ENCODE data around the gene DENND6A. TPM values are rescaled to one million over a fixed set of nuclear protein-coding genes. Genes with fewer than 3 reads are reported as not detected.

The DENND6A gene
- total and polyA plus RNA-seq, 2 of the 8 experiments (the other 6 are each of a cell fraction or from before 2014, with no cell fraction given): 7.8 to 14.8 TPM

DNA sequence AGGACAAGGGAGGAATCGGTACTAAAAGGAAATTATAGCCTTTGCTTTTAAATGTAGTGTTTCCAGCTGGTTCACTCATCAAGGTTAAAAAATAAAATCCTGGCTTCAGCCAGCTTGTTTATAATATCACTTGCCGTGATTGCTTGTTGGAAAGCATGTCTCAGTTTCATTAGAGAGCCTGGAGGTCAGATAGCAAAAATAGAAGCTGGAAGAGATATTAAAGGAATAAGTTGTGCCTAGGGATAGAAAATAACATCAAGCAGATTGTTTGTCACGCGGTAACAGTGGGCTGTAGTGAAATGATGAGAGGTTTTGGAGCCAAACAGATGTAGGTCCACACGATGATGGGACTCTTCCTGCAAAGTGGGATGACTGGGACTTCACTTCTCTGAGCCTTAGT lies 45.5 kb upstream of the DENND6A start (continued):
- TF ChIP-seq EZH2 (IDR thresholded peaks at IDR 0.05; ENCODE audit: low read depth, low read length, severe bottlenecking) (no peak), KDM5A (IDR thresholded peaks at IDR 0.05; ENCODE audit: low read length) (no peak), POLR2A (IDR thresholded peaks at IDR 0.05; ENCODE audit: control extremely low read depth in 1 of 2, low read depth in 2 of 2, low read length in 2 of 2) (no peak), JUN (IDR thresholded peaks at IDR 0.05; ENCODE audit: low read depth, low read length) (no peak), CREB1 (IDR thresholded peaks at IDR 0.05) (no peak), SP2 (IDR thresholded peaks at IDR 0.05; ENCODE audit: low read length) (no peak), EP300 (IDR thresholded peaks at IDR 0.05; ENCODE audit: borderline replicate concordance in 1 of 2, low read depth in 2 of 2, low read length in 2 of 2) (no peak), POLR2AphosphoS5 (IDR thresholded peaks at IDR 0.05; ENCODE audit: low read depth, low read length) (no peak), NRF1 (IDR thresholded peaks at IDR 0.05; ENCODE audit: low read depth, low read length) (no peak), CTCF (IDR thresholded peaks at IDR 0.05; ENCODE audit: control extremely low read depth in 1 of 3, insufficient read depth in 1 of 3, low read depth in 1 of 3, low read length in 3 of 3) (no peak), SRF (IDR thresholded peaks at IDR 0.05; ENCODE audit: low read depth, low read length) (no peak), CHD1 (IDR thresholded peaks at IDR 0.05; ENCODE audit: low read depth, low read length) (no peak), KDM4A (IDR thresholded peaks at IDR 0.05; ENCODE audit: low read depth, low read length, severe bottlenecking) (no peak), RXRA (IDR thresholded peaks at IDR 0.05; ENCODE audit: insufficient read depth, low read depth, low read length) (no peak), CHD2 (IDR thresholded peaks at IDR 0.05; ENCODE audit: low read length) (no peak), MAFK (IDR thresholded peaks at IDR 0.05; ENCODE audit: low read depth, low read length) (no peak), BRCA1 (IDR thresholded peaks at IDR 0.05; ENCODE audit: low read depth, low read length) (no peak)
- TF ChIP-seq, protein P1, sequence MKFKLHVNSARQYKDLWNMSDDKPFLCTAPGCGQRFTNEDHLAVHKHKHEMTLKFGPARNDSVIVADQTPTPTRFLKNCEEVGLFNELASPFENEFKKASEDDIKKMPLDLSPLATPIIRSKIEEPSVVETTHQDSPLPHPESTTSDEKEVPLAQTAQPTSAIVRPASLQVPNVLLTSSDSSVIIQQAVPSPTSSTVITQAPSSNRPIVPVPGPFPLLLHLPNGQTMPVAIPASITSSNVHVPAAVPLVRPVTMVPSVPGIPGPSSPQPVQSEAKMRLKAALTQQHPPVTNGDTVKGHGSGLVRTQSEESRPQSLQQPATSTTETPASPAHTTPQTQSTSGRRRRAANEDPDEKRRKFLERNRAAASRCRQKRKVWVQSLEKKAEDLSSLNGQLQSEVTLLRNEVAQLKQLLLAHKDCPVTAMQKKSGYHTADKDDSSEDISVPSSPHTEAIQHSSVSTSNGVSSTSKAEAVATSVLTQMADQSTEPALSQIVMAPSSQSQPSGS (IDR thresholded peaks at IDR 0.05; ENCODE audit: low read length): no peak
- TF ChIP-seq, protein P2, sequence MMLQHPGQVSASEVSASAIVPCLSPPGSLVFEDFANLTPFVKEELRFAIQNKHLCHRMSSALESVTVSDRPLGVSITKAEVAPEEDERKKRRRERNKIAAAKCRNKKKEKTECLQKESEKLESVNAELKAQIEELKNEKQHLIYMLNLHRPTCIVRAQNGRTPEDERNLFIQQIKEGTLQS (IDR thresholded peaks at IDR 0.05; ENCODE audit: insufficient read depth, low read depth, low read length): no peak
